PC-3 (cell line): Measurements from ENCODE around the gene RNF169.

Source experiments
- EZH2phosphoT487 ChIP-seq: fragments of 300-600 bp; sonication (generic); IDR thresholded peaks from 2 replicates; pipeline ENCODE4 v1.6.1; 2018; ENCODE audit warnings: mild to moderate bottlenecking, antibody characterized with exemption, low read length, borderline replicate concordance
- TF ChIP-seq, protein P1 (sequence below): fragments of 300-600 bp; sonication (generic); conservative IDR thresholded peaks from 2 replicates; pipeline ENCODE4 v1.5.1; 2017; ENCODE audit warnings: antibody characterized with exemption, low read depth, mild to moderate bottlenecking, low read length

GRCh38 chr11:74735365-74735928, 13.2 kb upstream of the RNF169 start:
- TF ChIP-seq, protein P1, sequence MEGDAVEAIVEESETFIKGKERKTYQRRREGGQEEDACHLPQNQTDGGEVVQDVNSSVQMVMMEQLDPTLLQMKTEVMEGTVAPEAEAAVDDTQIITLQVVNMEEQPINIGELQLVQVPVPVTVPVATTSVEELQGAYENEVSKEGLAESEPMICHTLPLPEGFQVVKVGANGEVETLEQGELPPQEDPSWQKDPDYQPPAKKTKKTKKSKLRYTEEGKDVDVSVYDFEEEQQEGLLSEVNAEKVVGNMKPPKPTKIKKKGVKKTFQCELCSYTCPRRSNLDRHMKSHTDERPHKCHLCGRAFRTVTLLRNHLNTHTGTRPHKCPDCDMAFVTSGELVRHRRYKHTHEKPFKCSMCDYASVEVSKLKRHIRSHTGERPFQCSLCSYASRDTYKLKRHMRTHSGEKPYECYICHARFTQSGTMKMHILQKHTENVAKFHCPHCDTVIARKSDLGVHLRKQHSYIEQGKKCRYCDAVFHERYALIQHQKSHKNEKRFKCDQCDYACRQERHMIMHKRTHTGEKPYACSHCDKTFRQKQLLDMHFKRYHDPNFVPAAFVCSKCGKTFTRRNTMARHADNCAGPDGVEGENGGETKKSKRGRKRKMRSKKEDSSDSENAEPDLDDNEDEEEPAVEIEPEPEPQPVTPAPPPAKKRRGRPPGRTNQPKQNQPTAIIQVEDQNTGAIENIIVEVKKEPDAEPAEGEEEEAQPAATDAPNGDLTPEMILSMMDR, result no peak
- TF ChIP-seq EZH2phosphoT487, result no peak
